RWPE2 (cell line): ENCODE data around the gene TSPAN18.
A peak's percentile ranks its signal among the peaks of the same experiment; 100 is the strongest.

ENCODE experiments used
- ATAC-seq: fragments of 200-7000 bp; cut with Tn5 transposase; 3 replicates; pipeline ENCODE4 v1.9.1; 2021; ENCODE audit warnings: low read depth
- DNase-seq: peaks from one replicate; pipeline ENCODE4 v3.0.0-alpha.2; 2020; ENCODE audit warnings: low spot score
- H3K27ac ChIP-seq: fragments of 450-650 bp; 2 replicates; pipeline ENCODE4 v1.5.1; 2017; ENCODE audit warnings: mild to moderate bottlenecking; ENCODE audit not compliant: poor library complexity, severe bottlenecking
- H3K27me3 ChIP-seq: fragments of 250-450 bp; sonication (Bioruptor Pico); 2 replicates; pipeline ENCODE4 v1.5.1; 2021; ENCODE audit warnings: mild to moderate bottlenecking, moderate library complexity; ENCODE audit not compliant: insufficient read depth, poor library complexity, severe bottlenecking
- H3K36me3 ChIP-seq: fragments of 250-450 bp; sonication (Bioruptor Pico); 2 replicates; pipeline ENCODE4 v1.5.1; 2020; ENCODE audit warnings: low read depth, mild to moderate bottlenecking, moderate library complexity
- H3K4me1 ChIP-seq: fragments of 250-450 bp; sonication (Bioruptor Pico); 2 replicates; pipeline ENCODE4 v1.5.1; 2021; ENCODE audit warnings: mild to moderate bottlenecking, moderate library complexity; ENCODE audit not compliant: insufficient read depth, poor library complexity, severe bottlenecking
- H3K4me3 ChIP-seq: fragments of 250-450 bp; sonication (Bioruptor Pico); 2 replicates; pipeline ENCODE4 v1.5.1; 2021; ENCODE audit warnings: mild to moderate bottlenecking, moderate library complexity; ENCODE audit not compliant: severe bottlenecking
- H3K9me3 ChIP-seq: fragments of 250-450 bp; sonication (Bioruptor Pico); 2 replicates; pipeline ENCODE4 v1.5.1; 2021; ENCODE audit warnings: mild to moderate bottlenecking, moderate library complexity; ENCODE audit not compliant: severe bottlenecking
- CTCF ChIP-seq: fragments of 450-650 bp; IDR thresholded peaks from one replicate; pipeline ENCODE4 v1.5.1; 2017; ENCODE audit warnings: mild to moderate bottlenecking, moderate library complexity; ENCODE audit not compliant: poor library complexity, severe bottlenecking

Gene TSPAN18

DNA sequence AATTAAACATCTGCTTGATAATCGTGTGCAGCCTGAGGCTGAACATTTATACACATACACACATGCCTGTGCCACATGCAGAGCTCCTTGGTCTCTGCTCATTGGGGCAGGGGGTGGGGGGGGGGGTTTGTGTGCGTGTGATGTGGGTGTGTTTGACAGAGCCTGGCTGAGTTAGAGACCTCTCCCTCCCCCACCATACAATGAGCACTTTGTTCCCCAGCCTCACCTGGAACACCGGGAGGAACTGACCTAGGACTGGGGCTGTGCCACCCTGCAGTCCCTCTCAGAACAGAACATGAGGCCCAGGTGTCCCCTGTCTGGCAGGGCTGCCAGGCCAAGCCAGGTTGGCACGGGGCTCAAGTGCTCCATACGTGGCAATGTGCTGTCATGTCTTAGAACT is 127.3 kb downstream of the TSPAN18 start:
- TF ChIP-seq CTCF: no peak
- DNase-seq (no peak), ATAC-seq (peak; percentile 34; the same call in 2 of the 3 replicates)
- Histone ChIP-seq H3K4me3 (no peak overlapping the region), H3K9me3 (no peaks in the 10 kb centered on the region), H3K4me1 (no peaks in the 10 kb centered on the region), H3K27me3 (no peaks in the 10 kb centered on the region), H3K36me3 (no peaks in the 10 kb centered on the region), H3K27ac (no peak overlapping the region)

DNA sequence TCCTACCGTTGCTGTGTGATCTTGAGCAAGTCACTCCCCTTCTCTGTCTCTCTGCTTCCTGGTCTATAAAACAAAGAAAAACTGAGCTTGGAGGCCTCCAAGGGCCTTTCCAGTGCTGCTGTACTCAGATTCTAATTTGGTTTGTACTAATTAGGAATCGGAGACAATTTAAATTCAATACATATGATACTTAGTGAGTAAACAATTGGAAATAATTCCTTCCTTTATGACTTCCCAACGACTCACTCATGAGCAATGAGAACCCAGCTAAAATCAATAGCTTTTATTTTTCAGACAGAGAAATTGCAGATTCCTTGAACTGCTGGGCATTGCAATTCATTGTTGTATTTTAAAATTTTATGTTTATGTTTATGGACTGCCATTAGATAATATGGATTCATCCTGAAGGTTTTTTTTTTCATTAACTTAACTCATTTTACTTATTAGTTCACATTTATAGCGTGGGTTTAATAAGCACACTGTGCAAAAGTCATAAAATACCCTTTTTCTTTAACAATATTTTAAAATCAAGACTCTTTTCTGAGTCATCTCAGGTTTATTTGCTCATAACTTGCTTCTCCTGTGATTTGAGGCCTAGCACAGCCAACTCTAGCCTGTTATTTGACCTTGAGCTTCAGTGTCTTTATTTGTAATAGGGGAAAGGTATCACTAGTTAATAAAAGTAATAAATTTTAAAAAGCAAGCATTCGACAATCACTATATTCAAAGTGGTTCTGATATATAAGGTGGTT is 128.2 kb downstream of the TSPAN18 start:
- no peaks in the 10 kb centered on the region for H3K27me3 ChIP-seq
- H3K4me3 ChIP-seq: no peak overlapping the region
- H3K4me1 ChIP-seq: no peaks in the 10 kb centered on the region
- no peaks in the 10 kb centered on the region for H3K36me3 ChIP-seq
- ATAC-seq (no peak), DNase-seq (no peak)
- H3K27ac ChIP-seq: no peak overlapping the region
- no peak for TF ChIP-seq CTCF
- no peaks in the 10 kb centered on the region for H3K9me3 ChIP-seq

- Histone ChIP-seq H3K36me3 (no peaks in the 10 kb centered on the region), H3K4me3 (no peak overlapping the region), H3K4me1 (no peaks in the 10 kb centered on the region), H3K27me3 (no peaks in the 10 kb centered on the region), H3K27ac (no peak overlapping the region), H3K9me3 (no peaks in the 10 kb centered on the region)
- ATAC-seq (no peak), DNase-seq (no peak)
- TF ChIP-seq CTCF: no peak
These were observed 128.7 kb downstream of the TSPAN18 start for GRCh38 chr11:44855493-44855849.

- Histone ChIP-seq H3K27ac (no peak overlapping the region), H3K27me3 (no peaks in the 10 kb centered on the region), H3K9me3 (no peaks in the 10 kb centered on the region), H3K4me3 (no peak overlapping the region), H3K4me1 (peaks cover 9% of the 10 kb centered on the region), H3K36me3 (no peaks in the 10 kb centered on the region)
- ATAC-seq (no peak), DNase-seq (no peak)
- no peak for TF ChIP-seq CTCF
These were observed 130.8 kb downstream of the TSPAN18 start for GRCh38 chr11:44857490-44858090.

DNA sequence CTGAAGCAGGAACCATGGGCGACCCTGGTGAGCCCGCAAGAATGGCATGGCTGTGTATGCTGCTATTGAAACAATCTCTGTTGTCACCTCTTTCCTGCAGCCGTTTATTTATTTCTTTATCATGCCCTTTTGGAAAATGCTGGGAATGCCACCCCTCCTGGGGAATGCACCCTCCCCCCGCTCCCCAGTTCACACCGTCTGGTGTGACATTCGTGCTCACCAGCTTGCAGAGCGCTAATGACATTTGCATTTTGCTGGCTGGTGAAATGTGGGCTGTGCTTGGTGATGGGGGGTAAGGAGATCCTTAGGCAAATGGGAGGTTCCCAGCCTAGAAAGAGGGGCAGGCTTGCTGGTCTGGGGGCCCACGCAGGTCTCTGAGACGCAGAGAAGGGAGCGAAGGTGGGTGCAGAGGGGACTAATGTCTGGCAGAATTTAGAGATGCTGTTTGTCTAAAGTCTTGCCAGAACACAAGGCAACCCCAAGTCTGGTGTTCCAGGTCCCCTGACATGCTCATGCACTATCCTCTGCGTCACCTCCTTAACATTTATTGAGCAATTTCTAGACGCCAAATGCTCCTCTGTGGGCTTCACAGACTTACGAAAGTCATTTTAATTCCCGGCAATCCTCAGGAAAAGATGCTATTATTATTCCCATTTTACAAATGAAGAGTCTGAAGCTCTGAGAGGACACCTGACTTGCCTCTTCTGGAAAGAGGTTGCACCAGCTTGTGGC is 132.2 kb downstream of the TSPAN18 start:
- no peak overlapping the region for H3K4me3 ChIP-seq
- TF ChIP-seq CTCF: no peak
- H3K27ac ChIP-seq: no peak overlapping the region
- H3K36me3 ChIP-seq: no peaks in the 10 kb centered on the region
- no peak for DNase-seq
- H3K9me3 ChIP-seq: no peaks in the 10 kb centered on the region
- peaks cover 13% of the 10 kb centered on the region for H3K4me1 ChIP-seq
- H3K27me3 ChIP-seq: no peaks in the 10 kb centered on the region
- no peak for ATAC-seq
